ENCODE measurements around the gene FBH1.

DNA sequence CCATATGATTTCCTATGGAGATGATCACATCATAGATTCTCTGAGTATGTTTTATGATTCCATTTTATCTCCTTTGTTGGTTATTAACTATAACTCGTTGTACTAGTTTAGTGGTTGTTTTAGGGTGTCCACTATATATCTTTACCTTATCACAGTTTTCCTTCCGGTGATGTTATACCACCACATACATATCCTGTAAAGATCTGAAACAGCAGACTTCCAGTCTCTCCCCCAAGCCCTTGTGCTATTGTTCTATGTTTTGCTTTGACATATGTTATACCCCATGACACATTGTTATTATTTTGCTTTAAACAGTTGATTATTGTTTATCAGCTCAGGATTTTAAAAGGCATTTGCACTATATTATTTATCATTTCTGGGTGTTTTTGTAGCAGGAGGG, 80.0 kb downstream of the FBH1 start:
- TF ChIP-seq, protein P1, sequence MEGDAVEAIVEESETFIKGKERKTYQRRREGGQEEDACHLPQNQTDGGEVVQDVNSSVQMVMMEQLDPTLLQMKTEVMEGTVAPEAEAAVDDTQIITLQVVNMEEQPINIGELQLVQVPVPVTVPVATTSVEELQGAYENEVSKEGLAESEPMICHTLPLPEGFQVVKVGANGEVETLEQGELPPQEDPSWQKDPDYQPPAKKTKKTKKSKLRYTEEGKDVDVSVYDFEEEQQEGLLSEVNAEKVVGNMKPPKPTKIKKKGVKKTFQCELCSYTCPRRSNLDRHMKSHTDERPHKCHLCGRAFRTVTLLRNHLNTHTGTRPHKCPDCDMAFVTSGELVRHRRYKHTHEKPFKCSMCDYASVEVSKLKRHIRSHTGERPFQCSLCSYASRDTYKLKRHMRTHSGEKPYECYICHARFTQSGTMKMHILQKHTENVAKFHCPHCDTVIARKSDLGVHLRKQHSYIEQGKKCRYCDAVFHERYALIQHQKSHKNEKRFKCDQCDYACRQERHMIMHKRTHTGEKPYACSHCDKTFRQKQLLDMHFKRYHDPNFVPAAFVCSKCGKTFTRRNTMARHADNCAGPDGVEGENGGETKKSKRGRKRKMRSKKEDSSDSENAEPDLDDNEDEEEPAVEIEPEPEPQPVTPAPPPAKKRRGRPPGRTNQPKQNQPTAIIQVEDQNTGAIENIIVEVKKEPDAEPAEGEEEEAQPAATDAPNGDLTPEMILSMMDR (IDR thresholded peaks at IDR 0.05; ENCODE audit: low read depth, low read length, poor library complexity, severe bottlenecking): no peak
- TF ChIP-seq EZH2phosphoT487 (IDR thresholded peaks at IDR 0.05; ENCODE audit: borderline replicate concordance, low read length): no peak

Data from DOHH2 (cell line).